GM12878 (cell line): ENCODE results near the gene PLEKHG4B. TPM values are rescaled to one million over a fixed set of nuclear protein-coding genes. Genes with fewer than 3 reads are reported as not detected.

Experiments
- ATAC-seq: fragments of 200-7000 bp; cut with Tn5 transposase; 3 replicates; pipeline ENCODE4 v1.9.1; 2020; ENCODE audit warnings: mild to moderate bottlenecking, moderate library complexity
- BruUV-seq: library from RNA; stranded (reverse); fragments of 400-500 nt; replicated peaks from 2 replicates; lab custom pipeline; 2021; lab: Mats Ljungman, UMichigan
- CTCF ChIA-PET: fragments of 300-600 bp; sonication (Branson Sonifier 250); formaldehyde crosslinking; extraction: SDS; loops from one replicate; lab custom pipeline; 2021; ENCODE audit warnings: inconsistent platforms; lab: Yijun Ruan, JAX
- POLR2A ChIA-PET: fragments of 350-600 bp; formaldehyde crosslinking; extraction: SDS; loops from one replicate; lab custom pipeline; 2021; ENCODE audit warnings: inconsistent platforms; lab: Charles Lee
- RAD21 ChIA-PET: fragments of 300-600 bp; sonication (Branson Sonifier 250); formaldehyde crosslinking; loops from one replicate; lab custom pipeline; 2023; ENCODE audit warnings: antibody characterized with exemption; ENCODE audit not compliant: unreplicated experiment; lab: Charles Lee
- SMC1A ChIA-PET: fragments of 300-600 bp; sonication (Branson Sonifier 250); formaldehyde crosslinking; loops from one replicate; lab custom pipeline; 2023; ENCODE audit not compliant: unreplicated experiment, uncharacterized antibody; lab: Charles Lee
- DNase-seq: peaks from one replicate; pipeline ENCODE4 v3.0.0-alpha.2; 2011; ENCODE audit warnings: low read depth, low spot score
- FAIRE-seq: peaks from 3 replicates; lab custom pipeline; 2011; peaks lifted over from hg19 to GRCh38; lab: Jason Lieb, UNC
- H2AFZ ChIP-seq: 2 replicates; pipeline ENCODE4 v1.6.0; 2011; ENCODE audit warnings: low read depth, low read length, control low read depth; ENCODE audit not compliant: control insufficient read depth
- H3K27ac ChIP-seq: 2 replicates; pipeline ENCODE4 v1.5.1; 2011; ENCODE audit warnings: control low read depth; ENCODE audit not compliant: control insufficient read depth, insufficient read depth
- H3K27me3 ChIP-seq, 2 experiments: replicated peaks in 1 of 2; 2 replicates each; pipeline versions ENCODE4 v1.6.0 to v1.6.1; 2011; ENCODE audit warnings: low read length in 1 of 2; ENCODE audit not compliant: control insufficient read depth in 2 of 2, insufficient read depth in 2 of 2
- H3K36me3 ChIP-seq, 2 experiments: 2 replicates each; pipeline ENCODE4 v1.5.1; 2011; ENCODE audit warnings: low read length in 1 of 2; ENCODE audit not compliant: control insufficient read depth in 2 of 2, insufficient read depth in 2 of 2
- H3K4me1 ChIP-seq: 2 replicates; pipeline ENCODE4 v1.6.1; 2011; ENCODE audit warnings: mild to moderate bottlenecking, low read length, moderate library complexity, mixed read lengths; ENCODE audit not compliant: control insufficient read depth, insufficient read depth
- H3K4me2 ChIP-seq: 2 replicates; pipeline ENCODE4 v1.6.0; 2011; ENCODE audit warnings: control low read depth; ENCODE audit not compliant: control insufficient read depth, insufficient read depth
- H3K4me3 ChIP-seq: fragments of 200-600 bp; sonication (generic); 2 replicates; pipeline ENCODE4 v1.5.1; 2016
- H3K79me2 ChIP-seq: 2 replicates; pipeline ENCODE4 v1.6.0; 2011; ENCODE audit warnings: low read length; ENCODE audit not compliant: control insufficient read depth, insufficient read depth
- H3K9ac ChIP-seq: 2 replicates; pipeline ENCODE4 v1.8.0; 2011; ENCODE audit warnings: low read length, control low read depth, mixed read lengths; ENCODE audit not compliant: control insufficient read depth, insufficient read depth
- H3K9me3 ChIP-seq: replicated peaks from 3 replicates; pipeline ENCODE4 v1.5.1; 2011; ENCODE audit warnings: mild to moderate bottlenecking, low read length; ENCODE audit not compliant: control insufficient read depth, insufficient read depth
- H4K20me1 ChIP-seq: 2 replicates; pipeline ENCODE4 v1.6.0; 2011; ENCODE audit not compliant: control insufficient read depth, insufficient read depth
- NFIC ChIP-seq: IDR thresholded peaks from 2 replicates; pipeline ENCODE4 v1.6.1; 2012; ENCODE audit warnings: low read depth, mild to moderate bottlenecking, inconsistent platforms, low read length, moderate library complexity
- NR2C1 ChIP-seq: fragments of 450-650 bp; IDR thresholded peaks from 2 replicates; pipeline ENCODE4 v1.6.1; 2017; ENCODE audit warnings: antibody characterized with exemption, mild to moderate bottlenecking, moderate library complexity
- PAX5 ChIP-seq: IDR thresholded peaks from 2 replicates; pipeline ENCODE4 v1.6.1; 2011; ENCODE audit warnings: low read depth, low read length, borderline replicate concordance
- POLR2A ChIP-seq: IDR thresholded peaks from 2 replicates; pipeline ENCODE4 v1.6.1; 2011; ENCODE audit warnings: low read depth, mild to moderate bottlenecking, low read length
- POLR2AphosphoS2 ChIP-seq: IDR thresholded peaks from 2 replicates; pipeline ENCODE4 v1.6.1; 2011; ENCODE audit warnings: low read depth, mild to moderate bottlenecking, low read length, improper control_type of control experiment, moderate library complexity
- RAD21 ChIP-seq: IDR thresholded peaks from 2 replicates; pipeline ENCODE4 v1.6.1; 2011; ENCODE audit warnings: mild to moderate bottlenecking, low read depth, low read length, moderate library complexity; ENCODE audit not compliant: insufficient read depth
- RCOR1 ChIP-seq: conservative IDR thresholded peaks from 2 replicates; pipeline ENCODE4 v1.6.1; 2012; ENCODE audit warnings: low read depth, low read length, improper control_type of control experiment
- WGBS: methylation state at CpG from one replicate; pipeline ENCODE4 v1.1.6; 2016; ENCODE audit warnings: low lambda C conversion rate; ENCODE audit not compliant: insufficient replicate concordance, insufficient coverage; ENCODE audit errors: missing lambda C conversion rate; 5-methylcytosine and 5-hydroxymethylcytosine counted together
- in situ Hi-C: fragments of 300-500 bp; cut with MboI; formaldehyde crosslinking; loops from 9 replicates; pipeline ENCODE4 v1.14.3; 2018; ENCODE audit warnings: mixed read lengths
- intact Hi-C: fragments of 100-400 bp; cut with micrococcal nuclease; formaldehyde crosslinking; loops from one replicate; pipeline ENCODE4 v1.14.2; 2022; ENCODE audit not compliant: unreplicated experiment
- polyA plus RNA-seq, 11 experiments: library from polyadenylated mRNA; depleted of rRNA in 4 of 11; unstranded in 6 of 11; stranded (reverse) in 5 of 11; fragments of >200 nt; fragmentation: Nextera tagmentation in 4 of 11; fragmentation: Illumina TruSeq in 1 of 11; extraction: Ambion mirVana in 4 of 11; extraction: Trizol in 1 of 11; gene quantifications; 1 replicate in 1 of 11; 2 replicates in 10 of 11; pipeline versions ENCODE4 v1.2.1 to v1.2.3, GENCODE V29; 2011 to 2016; ENCODE audit warnings: inconsistent platforms in 2 of 11, missing spikeins in 2 of 11, low read depth in 1 of 11
- total RNA-seq, 4 experiments: library from RNA; depleted of rRNA in 3 of 4; stranded (reverse); fragments of >200 nt in 3 of 4; fragmentation: Illumina TruSeq in 1 of 4; extraction: Trizol in 1 of 4; gene quantifications; 2 replicates each; pipeline versions ENCODE4 v1.2.1 to v1.2.3, GENCODE V29; 2013 to 2021
- TF ChIP-seq, protein P1 (sequence below): fragments of 450-650 bp; conservative IDR thresholded peaks from 2 replicates; pipeline ENCODE4 v1.6.1; 2017; ENCODE audit warnings: mild to moderate bottlenecking, moderate library complexity
- TF ChIP-seq, protein P2 (sequence below): fragments of 450-650 bp; formaldehyde crosslinking; IDR thresholded peaks from 2 replicates; pipeline ENCODE4 v1.5.0; 2022; ENCODE audit warnings: mild to moderate bottlenecking, missing genetic modification characterization
- TF ChIP-seq, protein P3 (sequence below): fragments of 450-650 bp; IDR thresholded peaks from 2 replicates; pipeline ENCODE4 v1.6.1; 2017; ENCODE audit warnings: low read depth, mild to moderate bottlenecking, moderate library complexity

The PLEKHG4B gene
- total and polyA plus RNA-seq, 10 of the 15 experiments (the other 5 are each of a cell fraction or from before 2014, with no cell fraction given): under 0.01 to 0.05 (median 0.01) TPM; not detected in 6

DNA sequence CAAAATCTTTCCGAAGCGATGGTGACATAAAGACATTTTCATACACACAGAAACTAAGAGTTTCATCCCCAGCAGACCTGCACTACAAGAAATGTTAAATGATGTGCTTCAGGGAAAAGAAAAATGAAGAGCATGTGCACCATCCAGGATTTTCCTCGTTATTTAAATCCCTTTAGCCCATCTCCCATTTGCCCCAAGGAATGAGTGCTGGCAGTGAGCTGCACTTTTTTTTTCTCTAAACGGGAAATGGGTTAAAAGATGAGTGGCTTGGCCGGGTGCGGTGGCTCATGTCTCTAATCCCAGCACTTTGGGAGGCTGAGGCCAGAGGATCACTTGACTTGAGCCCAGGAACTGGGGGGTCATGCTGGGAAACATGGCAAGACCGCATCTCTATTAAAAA is 92.5 kb downstream of the PLEKHG4B start:
- Histone ChIP-seq H2AFZ (no peak overlapping the region), H3K4me1 (peaks cover 7% of the 10 kb centered on the region), H3K36me3 (no peaks in the 10 kb centered on the region), H3K4me3 (no peak overlapping the region), H3K27ac (no peak overlapping the region), H4K20me1 (no peaks in the 10 kb centered on the region; the same call in 1 of the 2 replicates), H3K4me2 (no peak overlapping the region), H3K9ac (no peak overlapping the region), H3K79me2 (no peaks in the 10 kb centered on the region), H3K27me3 (no peaks in the 10 kb centered on the region; a peak in 3 of 4 replicates), H3K9me3 (no peaks in the 10 kb centered on the region)
- SMC1A ChIA-PET: no interaction called here
- no TSS peak for BruUV-seq
- POLR2A ChIA-PET: no interaction called here
- TF ChIP-seq, protein P1, sequence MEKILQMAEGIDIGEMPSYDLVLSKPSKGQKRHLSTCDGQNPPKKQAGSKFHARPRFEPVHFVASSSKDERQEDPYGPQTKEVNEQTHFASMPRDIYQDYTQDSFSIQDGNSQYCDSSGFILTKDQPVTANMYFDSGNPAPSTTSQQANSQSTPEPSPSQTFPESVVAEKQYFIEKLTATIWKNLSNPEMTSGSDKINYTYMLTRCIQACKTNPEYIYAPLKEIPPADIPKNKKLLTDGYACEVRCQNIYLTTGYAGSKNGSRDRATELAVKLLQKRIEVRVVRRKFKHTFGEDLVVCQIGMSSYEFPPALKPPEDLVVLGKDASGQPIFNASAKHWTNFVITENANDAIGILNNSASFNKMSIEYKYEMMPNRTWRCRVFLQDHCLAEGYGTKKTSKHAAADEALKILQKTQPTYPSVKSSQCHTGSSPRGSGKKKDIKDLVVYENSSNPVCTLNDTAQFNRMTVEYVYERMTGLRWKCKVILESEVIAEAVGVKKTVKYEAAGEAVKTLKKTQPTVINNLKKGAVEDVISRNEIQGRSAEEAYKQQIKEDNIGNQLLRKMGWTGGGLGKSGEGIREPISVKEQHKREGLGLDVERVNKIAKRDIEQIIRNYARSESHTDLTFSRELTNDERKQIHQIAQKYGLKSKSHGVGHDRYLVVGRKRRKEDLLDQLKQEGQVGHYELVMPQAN: no peak
- TF ChIP-seq, protein P2, sequence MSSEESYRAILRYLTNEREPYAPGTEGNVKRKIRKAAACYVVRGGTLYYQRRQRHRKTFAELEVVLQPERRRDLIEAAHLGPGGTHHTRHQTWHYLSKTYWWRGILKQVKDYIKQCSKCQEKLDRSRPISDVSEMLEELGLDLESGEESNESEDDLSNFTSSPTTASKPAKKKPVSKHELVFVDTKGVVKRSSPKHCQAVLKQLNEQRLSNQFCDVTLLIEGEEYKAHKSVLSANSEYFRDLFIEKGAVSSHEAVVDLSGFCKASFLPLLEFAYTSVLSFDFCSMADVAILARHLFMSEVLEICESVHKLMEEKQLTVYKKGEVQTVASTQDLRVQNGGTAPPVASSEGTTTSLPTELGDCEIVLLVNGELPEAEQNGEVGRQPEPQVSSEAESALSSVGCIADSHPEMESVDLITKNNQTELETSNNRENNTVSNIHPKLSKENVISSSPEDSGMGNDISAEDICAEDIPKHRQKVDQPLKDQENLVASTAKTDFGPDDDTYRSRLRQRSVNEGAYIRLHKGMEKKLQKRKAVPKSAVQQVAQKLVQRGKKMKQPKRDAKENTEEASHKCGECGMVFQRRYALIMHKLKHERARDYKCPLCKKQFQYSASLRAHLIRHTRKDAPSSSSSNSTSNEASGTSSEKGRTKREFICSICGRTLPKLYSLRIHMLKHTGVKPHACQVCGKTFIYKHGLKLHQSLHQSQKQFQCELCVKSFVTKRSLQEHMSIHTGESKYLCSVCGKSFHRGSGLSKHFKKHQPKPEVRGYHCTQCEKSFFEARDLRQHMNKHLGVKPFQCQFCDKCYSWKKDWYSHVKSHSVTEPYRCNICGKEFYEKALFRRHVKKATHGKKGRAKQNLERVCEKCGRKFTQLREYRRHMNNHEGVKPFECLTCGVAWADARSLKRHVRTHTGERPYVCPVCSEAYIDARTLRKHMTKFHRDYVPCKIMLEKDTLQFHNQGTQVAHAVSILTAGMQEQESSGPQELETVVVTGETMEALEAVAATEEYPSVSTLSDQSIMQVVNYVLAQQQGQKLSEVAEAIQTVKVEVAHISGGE (CRISPR knock-in tag): no peak
- TF ChIP-seq, protein P3, sequence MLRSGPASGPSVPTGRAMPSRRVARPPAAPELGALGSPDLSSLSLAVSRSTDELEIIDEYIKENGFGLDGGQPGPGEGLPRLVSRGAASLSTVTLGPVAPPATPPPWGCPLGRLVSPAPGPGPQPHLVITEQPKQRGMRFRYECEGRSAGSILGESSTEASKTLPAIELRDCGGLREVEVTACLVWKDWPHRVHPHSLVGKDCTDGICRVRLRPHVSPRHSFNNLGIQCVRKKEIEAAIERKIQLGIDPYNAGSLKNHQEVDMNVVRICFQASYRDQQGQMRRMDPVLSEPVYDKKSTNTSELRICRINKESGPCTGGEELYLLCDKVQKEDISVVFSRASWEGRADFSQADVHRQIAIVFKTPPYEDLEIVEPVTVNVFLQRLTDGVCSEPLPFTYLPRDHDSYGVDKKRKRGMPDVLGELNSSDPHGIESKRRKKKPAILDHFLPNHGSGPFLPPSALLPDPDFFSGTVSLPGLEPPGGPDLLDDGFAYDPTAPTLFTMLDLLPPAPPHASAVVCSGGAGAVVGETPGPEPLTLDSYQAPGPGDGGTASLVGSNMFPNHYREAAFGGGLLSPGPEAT: no peak
- TF ChIP-seq RAD21 (no peak), NFIC (no peak), NR2C1 (no peak), PAX5 (no peak), POLR2A (no peak), RCOR1 (no peak), POLR2AphosphoS2 (no peak)
- in situ Hi-C loops (no loop called here), intact Hi-C loops (no loop called here)
- no peak for DNase-seq
- CTCF ChIA-PET: no interaction called here
- FAIRE-seq: no peak
- RAD21 ChIA-PET: no interaction called here
- WGBS: 58% methylated on average over 7 of the region's 7 CpGs
- ATAC-seq: no peak
